GM18499 (cell line): ENCODE results near the gene SAMD15.
"Not testable (repeated sequence)": the region's sequence is repeated elsewhere in the genome, so short reads cannot be mapped to it uniquely, and the experiment has no call there.

ENCODE experiments used
- ATAC-seq: cut with Tn5 transposase; IDR thresholded peaks from one replicate; pipeline ENCODE4 v1.9.1; 2021; ENCODE audit warnings: moderate number of reproducible peaks; ENCODE audit not compliant: insufficient read depth, unreplicated experiment

The SAMD15 gene

GRCh38 chr14:77376771-77377501 is at the start of gene SAMD15, which contains the start of gene TMED8:
SAMD15 (plus strand) TSS chr14:77377379; CDS start chr14:77377419, 40 bp downstream.
TMED8 (minus strand) TSS chr14:77377094; CDS start chr14:77377053, 41 bp downstream.
- peak; percentile 60 for ATAC-seq

- ATAC-seq, result no peak
Observed at GRCh38 chr14:77329872-77330271, 47.3 kb upstream of the SAMD15 start.

- ATAC-seq, result no peak
Observed at GRCh38 chr14:77335576-77335975, 41.6 kb upstream of the SAMD15 start.

GRCh38 chr14:77337255-77337654 is 39.9 kb upstream of the SAMD15 start:
- ATAC-seq, result not testable (repeated sequence)

GRCh38 chr14:77337880-77338279 is 39.3 kb upstream of the SAMD15 start:
- no peak for ATAC-seq

- no peak for ATAC-seq
Observed at GRCh38 chr14:77338302-77338701, 38.9 kb upstream of the SAMD15 start.

- ATAC-seq, result no peak
Observed at GRCh38 chr14:77339407-77339806, 37.8 kb upstream of the SAMD15 start.

- no peak for ATAC-seq
Observed at GRCh38 chr14:77340389-77340788, 36.8 kb upstream of the SAMD15 start.

- ATAC-seq, result no peak
Observed at GRCh38 chr14:77342726-77343397, 34.3 kb upstream of the SAMD15 start.

GRCh38 chr14:77343662-77344061 is 33.5 kb upstream of the SAMD15 start:
- no peak for ATAC-seq

GRCh38 chr14:77344377-77344996 is 32.7 kb upstream of the SAMD15 start:
- no peak for ATAC-seq

- no peak for ATAC-seq
Observed at GRCh38 chr14:77346495-77346894, 30.7 kb upstream of the SAMD15 start.

GRCh38 chr14:77347751-77348150 is 29.4 kb upstream of the SAMD15 start:
- no peak for ATAC-seq

- no peak for ATAC-seq
Observed at GRCh38 chr14:77353469-77354141, 23.6 kb upstream of the SAMD15 start.

GRCh38 chr14:77355811-77356210 is 21.4 kb upstream of the SAMD15 start:
- ATAC-seq, result no peak

- no peak for ATAC-seq
Observed at GRCh38 chr14:77356899-77357298, 20.3 kb upstream of the SAMD15 start.

- no peak for ATAC-seq
Observed at GRCh38 chr14:77359626-77360025, 17.6 kb upstream of the SAMD15 start.

- ATAC-seq, result no peak
Observed at GRCh38 chr14:77364146-77364545, 13.0 kb upstream of the SAMD15 start.

- no peak for ATAC-seq
Observed at GRCh38 chr14:77369285-77369684, 7.9 kb upstream of the SAMD15 start.

- ATAC-seq, result peak; percentile 31
Observed at GRCh38 chr14:77372304-77372841, 4.8 kb upstream of the SAMD15 start.
